Hair follicular keratinocyte (primary cell): ENCODE measurements around the gene PSTPIP2. TPM values are rescaled to one million over a fixed set of nuclear protein-coding genes. Genes with fewer than 3 reads are reported as not detected.

Experiments used
- total RNA-seq: library from RNA; depleted of rRNA; stranded (reverse); fragments of >200 nt; gene quantifications from 2 replicates; pipeline ENCODE4 v1.2.3, GENCODE V29; 2015

PSTPIP2 gene
- 21.1 and 22.7 TPM in 2 replicates for total RNA-seq

GRCh38 chr18:46071653-46072375 is at the start of gene PSTPIP2:
TSS of gene PSTPIP2 (minus strand) at chr18:46072260. CDS start at chr18:46072188, 72 bp downstream.

GRCh38 chr18:46104128-46104911 is 32.3 kb upstream of the PSTPIP2 start, which contains the start of gene HAUS1:
TSS of gene HAUS1 (plus strand) at chr18:46104385. CDS start at chr18:46104412, 27 bp downstream.

GRCh38 chr18:46097801-46098615 is 25.9 kb upstream of the PSTPIP2 start, which contains the start of gene ATP5F1A:
TSS of gene ATP5F1A (minus strand) at chr18:46098296. CDS start at chr18:46098231, 65 bp downstream.

GRCh38 chr18:45967007-45967706 is 104.9 kb downstream of the PSTPIP2 start, which contains the start of gene EPG5:
TSS of gene EPG5 (minus strand) at chr18:45967329. CDS start at chr18:45967239, 90 bp downstream.

Other genes with a start within 250 kb of the PSTPIP2 start
- gene SIGLEC15, start 246.6 kb downstream of the PSTPIP2 start, total RNA-seq = 0.15 and 0.62 TPM in 2 replicates
- gene EPG5, start 104.9 kb downstream of the PSTPIP2 start, total RNA-seq = 7.9 and 21.9 TPM in 2 replicates
- 552 and 703 TPM in 2 replicates for gene ATP5F1A, start 26.0 kb upstream of the PSTPIP2 start, total RNA-seq
- gene HAUS1, start 32.1 kb upstream of the PSTPIP2 start, total RNA-seq = 66.7 and 92.2 TPM in 2 replicates